Rectal smooth muscle tissue (tissue), 1 donor: ENCODE measurements around the gene IREB2.

Experiments
- H3K27ac ChIP-seq: one replicate; pipeline ENCODE4 v1.7.0; 2013; ENCODE audit warnings: low read depth, low read length, inconsistent platforms
- H3K27me3 ChIP-seq: one replicate; pipeline ENCODE4 v1.7.0; 2013; ENCODE audit warnings: low read length; ENCODE audit not compliant: control insufficient read depth, insufficient read depth
- H3K36me3 ChIP-seq: one replicate; pipeline ENCODE4 v1.7.0; 2013; ENCODE audit warnings: low read length; ENCODE audit not compliant: control insufficient read depth, insufficient read depth
- H3K4me1 ChIP-seq: one replicate; pipeline ENCODE4 v1.7.0; 2013; ENCODE audit warnings: low read length; ENCODE audit not compliant: control insufficient read depth, insufficient read depth
- H3K4me3 ChIP-seq: one replicate; pipeline ENCODE4 v1.7.0; 2013; ENCODE audit warnings: low read length
- H3K9ac ChIP-seq: one replicate; pipeline ENCODE4 v1.7.0; 2013; ENCODE audit warnings: low read length

The IREB2 gene

GRCh38 chr15:78411061-78411460, 27.0 kb upstream of the IREB2 start:
- no peaks in the 10 kb centered on the region for H3K27me3 ChIP-seq
- no peaks in the 10 kb centered on the region for H3K4me1 ChIP-seq
- no peak overlapping the region for H3K4me3 ChIP-seq
- H3K9ac ChIP-seq = no peak overlapping the region
- H3K27ac ChIP-seq = no peak overlapping the region
- no peaks in the 10 kb centered on the region for H3K36me3 ChIP-seq

GRCh38 chr15:78414621-78415250, 23.3 kb upstream of the IREB2 start:
- Histone ChIP-seq H3K9ac (no peak overlapping the region), H3K27ac (no peak overlapping the region), H3K36me3 (no peaks in the 10 kb centered on the region)

GRCh38 chr15:78415284-78415683, 22.7 kb upstream of the IREB2 start:
- H3K27ac ChIP-seq = no peak overlapping the region
- H3K4me3 ChIP-seq = no peak overlapping the region
- H3K27me3 ChIP-seq = no peaks in the 10 kb centered on the region
- H3K9ac ChIP-seq = no peak overlapping the region
- H3K4me1 ChIP-seq = no peaks in the 10 kb centered on the region
- H3K36me3 ChIP-seq = no peaks in the 10 kb centered on the region

More at GRCh38 chr15:78414621-78415250, 23.3 kb upstream of the IREB2 start:
- Histone ChIP-seq H3K4me1 (no peaks in the 10 kb centered on the region), H3K27me3 (no peaks in the 10 kb centered on the region), H3K4me3 (no peak overlapping the region)

- H3K27ac ChIP-seq = no peak overlapping the region
- no peak overlapping the region for H3K4me3 ChIP-seq
- H3K4me1 ChIP-seq = no peaks in the 10 kb centered on the region
- no peak overlapping the region for H3K9ac ChIP-seq
- no peaks in the 10 kb centered on the region for H3K27me3 ChIP-seq
- H3K36me3 ChIP-seq = no peaks in the 10 kb centered on the region
These were observed 20.0 kb upstream of the IREB2 start for GRCh38 chr15:78417754-78418630.

- no peak overlapping the region for H3K4me3 ChIP-seq
- H3K4me1 ChIP-seq = no peaks in the 10 kb centered on the region
- H3K36me3 ChIP-seq = no peaks in the 10 kb centered on the region
- no peak overlapping the region for H3K27ac ChIP-seq
- H3K27me3 ChIP-seq = no peaks in the 10 kb centered on the region
- no peak overlapping the region for H3K9ac ChIP-seq
These were observed 19.3 kb upstream of the IREB2 start for GRCh38 chr15:78418686-78419085.

- H3K27ac ChIP-seq = no peak overlapping the region
- no peak overlapping the region for H3K9ac ChIP-seq
- H3K4me3 ChIP-seq = no peak overlapping the region
- no peaks in the 10 kb centered on the region for H3K36me3 ChIP-seq
- no peaks in the 10 kb centered on the region for H3K27me3 ChIP-seq
- H3K4me1 ChIP-seq = no peaks in the 10 kb centered on the region
These were observed 18.6 kb upstream of the IREB2 start for GRCh38 chr15:78419367-78419766.

GRCh38 chr15:78420220-78420619, 17.8 kb upstream of the IREB2 start:
- H3K4me3 ChIP-seq = no peak overlapping the region

GRCh38 chr15:78420766-78421165, 17.2 kb upstream of the IREB2 start:
- no peaks in the 10 kb centered on the region for H3K4me1 ChIP-seq
- H3K36me3 ChIP-seq = no peaks in the 10 kb centered on the region
- H3K27ac ChIP-seq = no peak overlapping the region
- H3K9ac ChIP-seq = no peak overlapping the region
- no peaks in the 10 kb centered on the region for H3K27me3 ChIP-seq
- H3K4me3 ChIP-seq = no peak overlapping the region

More at GRCh38 chr15:78420220-78420619, 17.8 kb upstream of the IREB2 start:
- H3K27me3 ChIP-seq = no peaks in the 10 kb centered on the region
- no peak overlapping the region for H3K27ac ChIP-seq
- no peaks in the 10 kb centered on the region for H3K4me1 ChIP-seq
- H3K9ac ChIP-seq = no peak overlapping the region
- H3K36me3 ChIP-seq = no peaks in the 10 kb centered on the region

GRCh38 chr15:78421238-78421965, 16.6 kb upstream of the IREB2 start:
- Histone ChIP-seq H3K9ac (no peak overlapping the region), H3K27me3 (no peaks in the 10 kb centered on the region), H3K4me3 (no peak overlapping the region), H3K4me1 (no peaks in the 10 kb centered on the region), H3K36me3 (no peaks in the 10 kb centered on the region), H3K27ac (no peak overlapping the region)

GRCh38 chr15:78422571-78423340, 15.3 kb upstream of the IREB2 start:
- no peaks in the 10 kb centered on the region for H3K4me1 ChIP-seq
- H3K27me3 ChIP-seq = no peaks in the 10 kb centered on the region

GRCh38 chr15:78424673-78425072, 13.3 kb upstream of the IREB2 start:
- Histone ChIP-seq H3K9ac (no peak overlapping the region), H3K4me3 (no peak overlapping the region), H3K27me3 (no peaks in the 10 kb centered on the region), H3K27ac (no peak overlapping the region), H3K4me1 (no peaks in the 10 kb centered on the region), H3K36me3 (no peaks in the 10 kb centered on the region)

More at GRCh38 chr15:78422571-78423340, 15.3 kb upstream of the IREB2 start:
- Histone ChIP-seq H3K27ac (no peak overlapping the region), H3K36me3 (no peaks in the 10 kb centered on the region), H3K4me3 (no peak overlapping the region), H3K9ac (no peak overlapping the region)

GRCh38 chr15:78425643-78426042, 12.4 kb upstream of the IREB2 start:
- Histone ChIP-seq H3K4me1 (no peaks in the 10 kb centered on the region), H3K36me3 (no peaks in the 10 kb centered on the region), H3K9ac (no peak overlapping the region), H3K27ac (no peak overlapping the region), H3K4me3 (no peak overlapping the region), H3K27me3 (no peaks in the 10 kb centered on the region)
